Measurements from ENCODE around the gene RTKN. TPM values are rescaled to one million over a fixed set of nuclear protein-coding genes. Genes with fewer than 3 reads are reported as not detected.

The RTKN gene
- total and polyA plus RNA-seq, 2 of the 13 experiments (the other 11 are each of a cell fraction or from before 2014, with no cell fraction given): 159 to 166 TPM

DNA sequence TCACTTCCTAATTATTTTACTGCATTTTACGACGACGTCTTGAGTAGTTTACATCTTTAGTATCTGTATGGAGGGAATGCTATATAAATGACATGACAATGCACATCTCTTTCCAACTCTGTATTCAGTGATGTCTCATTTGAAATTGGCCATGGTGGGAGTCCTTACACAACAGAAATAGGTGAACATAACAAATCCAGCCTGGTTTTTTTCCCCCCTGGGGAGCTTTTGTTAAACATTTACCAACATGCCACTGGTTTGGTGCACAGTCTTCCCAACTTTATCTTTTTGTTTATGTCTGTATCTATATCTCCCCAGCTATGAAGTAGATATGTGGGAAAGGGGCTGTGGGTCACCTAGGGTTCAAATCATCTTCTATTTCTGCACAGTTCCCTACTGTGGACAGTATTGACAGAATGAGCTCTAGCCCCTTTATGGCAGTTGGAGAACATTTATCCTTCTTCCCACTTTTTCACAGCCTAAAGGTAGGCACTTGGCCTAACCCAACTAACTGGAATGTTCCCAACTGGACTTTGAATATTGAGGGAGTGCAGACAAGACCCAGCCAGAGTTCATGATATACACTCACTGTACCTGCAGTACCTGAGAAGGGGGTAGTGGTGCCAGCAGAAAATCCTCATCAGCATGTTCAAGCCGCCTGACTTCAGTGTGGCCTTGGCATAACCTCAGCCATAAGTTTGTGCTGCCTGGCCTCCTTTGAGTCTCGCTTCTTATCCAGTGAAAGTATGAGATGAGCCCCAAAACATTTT is 5.7 kb upstream of the RTKN start (continued):
- no peak for TF ChIP-seq FUBP1 (CRISPR knock-in tag; IDR thresholded peaks at IDR 0.05; ENCODE audit: borderline replicate concordance)
- peak; percentile 46; the same call in 1 of the 2 replicates for TF ChIP-seq ZNF124 (CRISPR knock-in tag; IDR thresholded peaks at IDR 0.05)
- no peak for TF ChIP-seq U2AF1 (optimal IDR thresholded peaks at IDR 0.05; ENCODE audit: low read depth, low read length)
- peak; percentile 69; the same call in 1 of the 2 replicates for TF ChIP-seq ARID5B (CRISPR knock-in tag; IDR thresholded peaks at IDR 0.05)
- TF ChIP-seq, protein P1, sequence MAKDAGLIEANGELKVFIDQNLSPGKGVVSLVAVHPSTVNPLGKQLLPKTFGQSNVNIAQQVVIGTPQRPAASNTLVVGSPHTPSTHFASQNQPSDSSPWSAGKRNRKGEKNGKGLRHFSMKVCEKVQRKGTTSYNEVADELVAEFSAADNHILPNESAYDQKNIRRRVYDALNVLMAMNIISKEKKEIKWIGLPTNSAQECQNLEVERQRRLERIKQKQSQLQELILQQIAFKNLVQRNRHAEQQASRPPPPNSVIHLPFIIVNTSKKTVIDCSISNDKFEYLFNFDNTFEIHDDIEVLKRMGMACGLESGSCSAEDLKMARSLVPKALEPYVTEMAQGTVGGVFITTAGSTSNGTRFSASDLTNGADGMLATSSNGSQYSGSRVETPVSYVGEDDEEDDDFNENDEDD (CRISPR knock-in tag; IDR thresholded peaks at IDR 0.05; ENCODE audit: borderline replicate concordance): no peak; the same call in 1 of the 2 replicates
- no peak for TF ChIP-seq FOXO4 (CRISPR knock-in tag; conservative IDR thresholded peaks at IDR 0.05)
- TF ChIP-seq ZFP90 (CRISPR knock-in tag; IDR thresholded peaks at IDR 0.05; ENCODE audit: borderline replicate concordance): no peak
- TF ChIP-seq, protein P2, sequence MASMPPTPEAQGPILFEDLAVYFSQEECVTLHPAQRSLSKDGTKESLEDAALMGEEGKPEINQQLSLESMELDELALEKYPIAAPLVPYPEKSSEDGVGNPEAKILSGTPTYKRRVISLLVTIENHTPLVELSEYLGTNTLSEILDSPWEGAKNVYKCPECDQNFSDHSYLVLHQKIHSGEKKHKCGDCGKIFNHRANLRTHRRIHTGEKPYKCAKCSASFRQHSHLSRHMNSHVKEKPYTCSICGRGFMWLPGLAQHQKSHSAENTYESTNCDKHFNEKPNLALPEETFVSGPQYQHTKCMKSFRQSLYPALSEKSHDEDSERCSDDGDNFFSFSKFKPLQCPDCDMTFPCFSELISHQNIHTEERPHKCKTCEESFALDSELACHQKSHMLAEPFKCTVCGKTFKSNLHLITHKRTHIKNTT (CRISPR knock-in tag; IDR thresholded peaks at IDR 0.05): no peak
- TF ChIP-seq, protein P3, sequence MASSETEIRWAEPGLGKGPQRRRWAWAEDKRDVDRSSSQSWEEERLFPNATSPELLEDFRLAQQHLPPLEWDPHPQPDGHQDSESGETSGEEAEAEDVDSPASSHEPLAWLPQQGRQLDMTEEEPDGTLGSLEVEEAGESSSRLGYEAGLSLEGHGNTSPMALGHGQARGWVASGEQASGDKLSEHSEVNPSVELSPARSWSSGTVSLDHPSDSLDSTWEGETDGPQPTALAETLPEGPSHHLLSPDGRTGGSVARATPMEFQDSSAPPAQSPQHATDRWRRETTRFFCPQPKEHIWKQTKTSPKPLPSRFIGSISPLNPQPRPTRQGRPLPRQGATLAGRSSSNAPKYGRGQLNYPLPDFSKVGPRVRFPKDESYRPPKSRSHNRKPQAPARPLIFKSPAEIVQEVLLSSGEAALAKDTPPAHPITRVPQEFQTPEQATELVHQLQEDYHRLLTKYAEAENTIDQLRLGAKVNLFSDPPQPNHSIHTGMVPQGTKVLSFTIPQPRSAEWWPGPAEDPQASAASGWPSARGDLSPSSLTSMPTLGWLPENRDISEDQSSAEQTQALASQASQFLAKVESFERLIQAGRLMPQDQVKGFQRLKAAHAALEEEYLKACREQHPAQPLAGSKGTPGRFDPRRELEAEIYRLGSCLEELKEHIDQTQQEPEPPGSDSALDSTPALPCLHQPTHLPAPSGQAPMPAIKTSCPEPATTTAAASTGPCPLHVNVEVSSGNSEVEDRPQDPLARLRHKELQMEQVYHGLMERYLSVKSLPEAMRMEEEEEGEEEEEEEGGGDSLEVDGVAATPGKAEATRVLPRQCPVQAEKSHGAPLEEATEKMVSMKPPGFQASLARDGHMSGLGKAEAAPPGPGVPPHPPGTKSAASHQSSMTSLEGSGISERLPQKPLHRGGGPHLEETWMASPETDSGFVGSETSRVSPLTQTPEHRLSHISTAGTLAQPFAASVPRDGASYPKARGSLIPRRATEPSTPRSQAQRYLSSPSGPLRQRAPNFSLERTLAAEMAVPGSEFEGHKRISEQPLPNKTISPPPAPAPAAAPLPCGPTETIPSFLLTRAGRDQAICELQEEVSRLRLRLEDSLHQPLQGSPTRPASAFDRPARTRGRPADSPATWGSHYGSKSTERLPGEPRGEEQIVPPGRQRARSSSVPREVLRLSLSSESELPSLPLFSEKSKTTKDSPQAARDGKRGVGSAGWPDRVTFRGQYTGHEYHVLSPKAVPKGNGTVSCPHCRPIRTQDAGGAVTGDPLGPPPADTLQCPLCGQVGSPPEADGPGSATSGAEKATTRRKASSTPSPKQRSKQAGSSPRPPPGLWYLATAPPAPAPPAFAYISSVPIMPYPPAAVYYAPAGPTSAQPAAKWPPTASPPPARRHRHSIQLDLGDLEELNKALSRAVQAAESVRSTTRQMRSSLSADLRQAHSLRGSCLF (CRISPR knock-in tag; IDR thresholded peaks at IDR 0.05; ENCODE audit: borderline replicate concordance): no peak
- no peak for TF ChIP-seq ZNF83 (CRISPR knock-in tag; IDR thresholded peaks at IDR 0.05; ENCODE audit: borderline replicate concordance)
